ENCODE measurements around the gene CDC42BPB.
A peak's percentile ranks its signal among the peaks of the same experiment; 100 is the strongest.

Gene CDC42BPB

DNA sequence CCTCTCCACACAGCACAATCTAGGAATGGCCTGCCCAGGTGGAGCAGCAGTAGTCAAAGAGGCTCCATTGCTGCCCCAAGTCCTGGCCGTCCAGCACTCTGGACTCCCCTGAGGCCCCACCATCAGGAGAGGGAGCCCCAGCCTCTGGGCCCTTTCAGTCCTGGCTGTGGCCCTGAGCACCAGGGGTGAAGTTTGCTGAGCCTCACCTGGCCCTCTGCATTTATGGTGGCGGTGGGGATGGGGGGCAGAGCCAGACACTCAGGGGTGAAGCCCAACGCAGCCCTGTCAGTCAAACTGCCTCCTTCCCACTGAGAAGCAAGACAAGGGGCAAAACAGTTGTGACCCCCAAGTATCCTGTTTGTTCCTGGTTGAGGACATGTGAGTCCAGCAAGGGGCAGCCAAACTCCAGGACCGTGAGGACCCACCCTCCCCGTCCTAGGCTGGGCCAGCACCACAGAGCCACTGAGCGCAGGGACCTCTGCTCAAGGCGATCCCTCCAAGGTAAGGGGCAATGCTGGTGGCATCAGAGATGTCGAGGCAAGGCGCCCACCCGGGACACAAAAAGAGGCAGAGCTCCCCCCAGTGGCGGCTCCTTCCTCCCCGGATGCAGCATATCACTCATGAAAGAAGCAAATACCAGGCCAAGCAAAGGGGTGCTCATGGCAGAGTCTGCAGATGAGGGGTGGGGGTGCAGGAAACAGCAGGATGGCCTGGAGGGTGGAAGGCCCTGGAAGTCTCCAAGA lies 139.7 kb downstream of the CDC42BPB start:
- TF ChIP-seq, protein P1, sequence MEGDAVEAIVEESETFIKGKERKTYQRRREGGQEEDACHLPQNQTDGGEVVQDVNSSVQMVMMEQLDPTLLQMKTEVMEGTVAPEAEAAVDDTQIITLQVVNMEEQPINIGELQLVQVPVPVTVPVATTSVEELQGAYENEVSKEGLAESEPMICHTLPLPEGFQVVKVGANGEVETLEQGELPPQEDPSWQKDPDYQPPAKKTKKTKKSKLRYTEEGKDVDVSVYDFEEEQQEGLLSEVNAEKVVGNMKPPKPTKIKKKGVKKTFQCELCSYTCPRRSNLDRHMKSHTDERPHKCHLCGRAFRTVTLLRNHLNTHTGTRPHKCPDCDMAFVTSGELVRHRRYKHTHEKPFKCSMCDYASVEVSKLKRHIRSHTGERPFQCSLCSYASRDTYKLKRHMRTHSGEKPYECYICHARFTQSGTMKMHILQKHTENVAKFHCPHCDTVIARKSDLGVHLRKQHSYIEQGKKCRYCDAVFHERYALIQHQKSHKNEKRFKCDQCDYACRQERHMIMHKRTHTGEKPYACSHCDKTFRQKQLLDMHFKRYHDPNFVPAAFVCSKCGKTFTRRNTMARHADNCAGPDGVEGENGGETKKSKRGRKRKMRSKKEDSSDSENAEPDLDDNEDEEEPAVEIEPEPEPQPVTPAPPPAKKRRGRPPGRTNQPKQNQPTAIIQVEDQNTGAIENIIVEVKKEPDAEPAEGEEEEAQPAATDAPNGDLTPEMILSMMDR (IDR thresholded peaks at IDR 0.05; ENCODE audit: insufficient read depth, low read length, poor library complexity, severe bottlenecking) = peak; percentile 70
- no peak for TF ChIP-seq EZH2phosphoT487 (conservative IDR thresholded peaks at IDR 0.05; ENCODE audit: low read length)
- Histone ChIP-seq H3K79me2 (ENCODE audit: insufficient read depth, low read length) (no peaks in the 10 kb centered on the region), H4K20me1 (ENCODE audit: low read depth, low read length) (no peaks in the 10 kb centered on the region), H3K4me3 (ENCODE audit: insufficient read depth, low read length, poor library complexity, severe bottlenecking) (no peak overlapping the region), H3K36me3 (ENCODE audit: low read length) (no peaks in the 10 kb centered on the region), H2AFZ (ENCODE audit: low read depth, low read length, severe bottlenecking) (no peak overlapping the region), H3K27ac (ENCODE audit: low read depth, low read length) (peak overlapping the region; percentile 62), H3F3A (ENCODE audit: insufficient read depth) (no peaks in the 10 kb centered on the region), H3K27me3 (ENCODE audit: low read length) (no peaks in the 10 kb centered on the region), H3K9me3 (ENCODE audit: insufficient read depth, low read length) (no peaks in the 10 kb centered on the region), H3K9me2 (replicated peaks; ENCODE audit: insufficient read depth, low read length) (no peaks in the 10 kb centered on the region), H3K9ac (ENCODE audit: low read length) (no peak overlapping the region), H3K4me2 (ENCODE audit: low read depth, low read length, poor library complexity, severe bottlenecking) (peak overlapping the region; percentile 24)

GRCh38 chr14:102917056-102917385 lies 140.3 kb downstream of the CDC42BPB start:
- H3K9ac ChIP-seq (ENCODE audit: low read length) = no peak overlapping the region

DNA sequence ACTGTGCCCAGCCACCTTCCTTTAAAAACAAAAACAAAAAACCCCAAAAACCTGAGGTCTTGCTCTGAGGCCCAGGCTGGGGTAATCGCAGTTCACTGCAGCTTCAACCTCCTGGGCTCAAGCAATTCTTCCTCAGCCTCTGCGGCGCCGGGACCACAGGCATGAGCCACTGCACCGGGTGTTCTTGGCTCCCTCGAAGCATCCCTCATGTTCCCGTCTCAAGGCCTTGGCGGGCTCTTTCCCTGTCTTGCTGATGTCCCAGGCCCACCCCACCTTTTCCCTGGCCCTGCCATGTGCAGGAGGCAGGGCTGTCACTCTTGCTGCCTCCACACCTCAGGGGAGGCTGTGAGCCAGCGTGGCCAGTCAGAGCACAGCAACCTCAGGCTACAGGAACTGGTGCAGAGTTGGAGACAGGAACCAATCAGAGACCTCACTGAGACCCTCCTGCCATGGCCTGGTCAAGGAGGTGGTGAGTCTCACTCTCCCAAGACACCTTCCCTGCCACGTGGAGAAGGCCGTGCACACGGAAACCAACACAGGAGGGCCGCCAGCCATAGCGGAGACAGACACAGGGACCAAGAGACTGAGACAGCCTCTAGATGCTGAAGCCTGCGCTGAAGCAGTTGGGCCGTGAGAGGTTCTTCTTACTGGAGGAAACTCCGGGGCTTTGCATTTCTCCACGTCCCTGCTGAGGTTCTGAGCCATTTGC lies 140.8 kb downstream of the CDC42BPB start:
- H3K9me3 ChIP-seq (ENCODE audit: insufficient read depth, low read length) = no peaks in the 10 kb centered on the region
- peak overlapping the region; percentile 62 for H3K27ac ChIP-seq (ENCODE audit: low read depth, low read length)
- no peaks in the 10 kb centered on the region for H4K20me1 ChIP-seq (ENCODE audit: low read depth, low read length)
- TF ChIP-seq, protein P1 (IDR thresholded peaks at IDR 0.05; ENCODE audit: insufficient read depth, low read length, poor library complexity, severe bottlenecking) = no peak
- no peak for TF ChIP-seq EZH2phosphoT487 (conservative IDR thresholded peaks at IDR 0.05; ENCODE audit: low read length)
- peak overlapping the region; percentile 18; the same call in 1 of the 2 replicates for H3K9ac ChIP-seq (ENCODE audit: low read length)
- H3K4me2 ChIP-seq (ENCODE audit: low read depth, low read length, poor library complexity, severe bottlenecking) = peak overlapping the region; percentile 24
- H2AFZ ChIP-seq (ENCODE audit: low read depth, low read length, severe bottlenecking) = no peak overlapping the region
- H3K36me3 ChIP-seq (ENCODE audit: low read length) = no peaks in the 10 kb centered on the region
- no peak overlapping the region for H3K4me3 ChIP-seq (ENCODE audit: insufficient read depth, low read length, poor library complexity, severe bottlenecking)
- H3K27me3 ChIP-seq (ENCODE audit: low read length) = no peaks in the 10 kb centered on the region
- no peaks in the 10 kb centered on the region for H3K9me2 ChIP-seq (replicated peaks; ENCODE audit: insufficient read depth, low read length)
- no peaks in the 10 kb centered on the region for H3F3A ChIP-seq (ENCODE audit: insufficient read depth)
- H3K79me2 ChIP-seq (ENCODE audit: insufficient read depth, low read length) = no peaks in the 10 kb centered on the region

More at GRCh38 chr14:102917056-102917385, 140.3 kb downstream of the CDC42BPB start:
- H4K20me1 ChIP-seq (ENCODE audit: low read depth, low read length) = no peaks in the 10 kb centered on the region
- peak overlapping the region; percentile 24 for H3K4me2 ChIP-seq (ENCODE audit: low read depth, low read length, poor library complexity, severe bottlenecking)
- H3K9me2 ChIP-seq (replicated peaks; ENCODE audit: insufficient read depth, low read length) = no peaks in the 10 kb centered on the region
- no peaks in the 10 kb centered on the region for H3K27me3 ChIP-seq (ENCODE audit: low read length)
- no peak overlapping the region for H3K4me3 ChIP-seq (ENCODE audit: insufficient read depth, low read length, poor library complexity, severe bottlenecking)
- no peaks in the 10 kb centered on the region for H3K79me2 ChIP-seq (ENCODE audit: insufficient read depth, low read length)
- TF ChIP-seq, protein P1 (IDR thresholded peaks at IDR 0.05; ENCODE audit: insufficient read depth, low read length, poor library complexity, severe bottlenecking) = no peak
- no peak for TF ChIP-seq EZH2phosphoT487 (conservative IDR thresholded peaks at IDR 0.05; ENCODE audit: low read length)
- H3F3A ChIP-seq (ENCODE audit: insufficient read depth) = no peaks in the 10 kb centered on the region
- H3K36me3 ChIP-seq (ENCODE audit: low read length) = no peaks in the 10 kb centered on the region
- no peak overlapping the region for H2AFZ ChIP-seq (ENCODE audit: low read depth, low read length, severe bottlenecking)
- H3K9me3 ChIP-seq (ENCODE audit: insufficient read depth, low read length) = no peaks in the 10 kb centered on the region
- H3K27ac ChIP-seq (ENCODE audit: low read depth, low read length) = peak overlapping the region; percentile 62

Data from SU-DHL-6 (cell line).